Left renal pelvis (tissue), 4 donors: ENCODE data around the gene FOXK1. TPM values are rescaled to one million over a fixed set of nuclear protein-coding genes. Genes with fewer than 3 reads are reported as not detected.

Experiments
- DNase-seq, 4 donors: peaks; one replicate each; pipeline ENCODE4 v3.0.0-alpha.2; 2013; ENCODE audit warnings: low read depth in 4 of 4, low spot score in 3 of 4
- polyA plus RNA-seq, 4 donors: library from polyadenylated mRNA; unstranded; fragments of 120-200 nt; gene quantifications; one replicate each; pipeline ENCODE4 v1.2.1, GENCODE V29; 2013; ENCODE audit not compliant: insufficient read length in 4 of 4

FOXK1 gene
- polyA plus RNA-seq, 4 donors = 12.9 to 17.4 (median 15.2) TPM

- DNase-seq = no peak
Observed at GRCh38 chr7:4694305-4694704, 12.2 kb downstream of the FOXK1 start.

- no peak for DNase-seq
Observed at GRCh38 chr7:4698707-4699275, 16.7 kb downstream of the FOXK1 start.

GRCh38 chr7:4699841-4700240 is 17.7 kb downstream of the FOXK1 start:
- no peak for DNase-seq

- no peak for DNase-seq
Observed at GRCh38 chr7:4700577-4701235, 18.6 kb downstream of the FOXK1 start.

GRCh38 chr7:4702961-4703512 is 20.9 kb downstream of the FOXK1 start:
- DNase-seq = no peak

- no peak for DNase-seq
Observed at GRCh38 chr7:4703532-4703931, 21.4 kb downstream of the FOXK1 start.

GRCh38 chr7:4706384-4707216 is 24.5 kb downstream of the FOXK1 start:
- DNase-seq = no peak

GRCh38 chr7:4707217-4707741 is 25.2 kb downstream of the FOXK1 start:
- no peak for DNase-seq

GRCh38 chr7:4707980-4708411 is 25.9 kb downstream of the FOXK1 start:
- no peak for DNase-seq

GRCh38 chr7:4709187-4709586 is 27.1 kb downstream of the FOXK1 start:
- no peak for DNase-seq

- no peak for DNase-seq
Observed at GRCh38 chr7:4711093-4711492, 29.0 kb downstream of the FOXK1 start.

GRCh38 chr7:4711634-4712033 is 29.5 kb downstream of the FOXK1 start:
- DNase-seq = no peak

- no peak for DNase-seq
Observed at GRCh38 chr7:4712281-4713182, 30.4 kb downstream of the FOXK1 start.

- no peak for DNase-seq
Observed at GRCh38 chr7:4713183-4713784, 31.2 kb downstream of the FOXK1 start.

- no peak for DNase-seq
Observed at GRCh38 chr7:4714161-4714700, 32.1 kb downstream of the FOXK1 start.

GRCh38 chr7:4714767-4715409 is 32.8 kb downstream of the FOXK1 start:
- no peak for DNase-seq

- no peak for DNase-seq
Observed at GRCh38 chr7:4715410-4715776, 33.3 kb downstream of the FOXK1 start.

- DNase-seq = no peak
Observed at GRCh38 chr7:4716946-4717795, 35.1 kb downstream of the FOXK1 start.
